Head of caudate nucleus (tissue), 42 donors: Measurements from ENCODE around the gene TAP1.

ENCODE experiments used
- DNase-seq, 42 donors: peaks; one replicate each; pipeline versions ENCODE4 v3.0.0 to v3.0.0-alpha.2; 2020 to 2021; ENCODE audit warnings: mixed read lengths in 7 of 42
- intact Hi-C: fragments of 100-400 bp; cut with DNase I; formaldehyde crosslinking; loops from one replicate; pipeline ENCODE4 v1.15.0; 2022

Gene TAP1

DNA sequence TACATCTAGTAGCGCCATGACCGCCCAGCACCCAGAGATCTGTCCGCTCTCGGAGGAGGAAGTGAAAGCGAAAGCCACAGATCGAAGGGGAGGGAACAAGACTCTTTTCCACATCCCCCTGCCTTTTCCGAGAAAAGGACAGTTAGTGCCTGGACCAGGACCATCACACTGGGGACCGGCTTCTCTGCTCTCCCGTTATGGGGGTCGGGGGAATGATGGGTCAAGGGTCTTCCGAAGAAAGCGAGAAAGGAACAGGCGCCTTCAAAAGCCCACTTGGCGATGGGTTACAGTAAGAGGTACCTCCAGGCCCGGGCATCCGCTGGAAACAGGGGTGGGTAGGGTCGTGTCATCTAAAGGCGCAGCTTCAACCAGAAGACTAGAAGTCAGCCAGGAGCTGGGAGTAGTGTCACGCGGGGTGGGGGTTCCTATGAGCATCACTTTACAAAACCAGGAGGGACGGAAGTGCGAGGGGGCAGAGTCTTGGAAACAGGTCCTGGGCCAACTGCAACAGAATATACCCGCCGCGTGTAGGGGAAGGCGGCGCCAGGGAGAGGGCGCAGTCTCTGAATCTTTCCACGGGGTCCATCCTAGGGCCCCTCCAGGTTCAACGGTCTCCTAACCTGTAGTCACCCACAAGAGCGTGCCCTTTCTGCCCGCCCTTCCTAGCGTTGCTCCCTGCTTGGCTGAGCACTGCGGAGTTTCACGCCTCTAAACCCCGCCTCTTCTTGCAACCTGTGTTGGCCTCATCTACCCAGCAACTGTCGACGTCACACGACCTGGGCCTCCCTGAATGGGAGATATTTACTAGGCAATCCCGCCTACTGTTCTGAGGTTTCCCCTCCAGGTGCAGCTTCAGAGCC lies 9.3 kb downstream of the TAP1 start, which contains the start of gene PSMB8:
Gene PSMB8 (minus strand): TSS at position 69 of the 860 bp plus-strand sequence. CDS start 51 bp downstream, at position 18.
- intact Hi-C loops = loop anchor here (1.0 kb wide), 1 partner anchor 9 kb away; the partner anchor contains the start of gene TAP1
- DNase-seq = peak; percentile 86 to 98 (median 95)

- DNase-seq = no peak
- intact Hi-C loops = no loop called here
Measured at GRCh38 chr6:32843331-32843978, 10.0 kb downstream of the TAP1 start.

- DNase-seq = no peak
- intact Hi-C loops = no loop called here
Measured at GRCh38 chr6:32842690-32843089, 10.8 kb downstream of the TAP1 start.

DNA sequence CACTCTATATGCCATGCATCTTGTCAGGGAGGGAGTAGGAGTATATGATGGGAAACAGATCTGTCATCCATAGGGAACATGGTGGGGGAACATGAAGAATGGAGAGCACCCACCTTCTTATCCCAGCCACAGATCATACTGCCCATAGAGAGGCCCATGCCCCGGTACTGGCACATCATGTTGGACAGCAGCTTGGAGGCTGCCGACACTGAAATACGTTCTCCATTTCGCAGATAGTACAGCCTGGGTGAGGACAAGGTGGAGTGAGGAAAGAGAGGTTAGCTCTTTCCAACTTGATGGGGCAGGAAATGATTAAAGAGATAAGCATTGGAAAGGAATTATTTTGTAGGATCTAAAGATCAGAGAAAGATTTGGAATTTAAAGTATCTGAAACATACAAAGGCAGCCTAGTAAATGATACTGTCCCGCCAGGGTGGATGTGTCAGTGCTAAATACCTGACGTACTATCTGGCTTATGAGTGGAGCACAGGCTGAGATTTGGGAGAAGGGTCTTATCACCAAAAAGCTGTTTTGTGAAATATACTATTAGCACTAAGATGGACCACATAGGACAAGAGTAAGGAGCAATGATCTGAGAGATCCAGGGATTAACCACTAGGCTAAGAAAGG lies 11.4 kb downstream of the TAP1 start:
- intact Hi-C loops = no loop called here
- no peak for DNase-seq

- intact Hi-C loops = no loop called here
- no peak for DNase-seq
Measured at GRCh38 chr6:32840604-32841246, 12.8 kb downstream of the TAP1 start.

DNA sequence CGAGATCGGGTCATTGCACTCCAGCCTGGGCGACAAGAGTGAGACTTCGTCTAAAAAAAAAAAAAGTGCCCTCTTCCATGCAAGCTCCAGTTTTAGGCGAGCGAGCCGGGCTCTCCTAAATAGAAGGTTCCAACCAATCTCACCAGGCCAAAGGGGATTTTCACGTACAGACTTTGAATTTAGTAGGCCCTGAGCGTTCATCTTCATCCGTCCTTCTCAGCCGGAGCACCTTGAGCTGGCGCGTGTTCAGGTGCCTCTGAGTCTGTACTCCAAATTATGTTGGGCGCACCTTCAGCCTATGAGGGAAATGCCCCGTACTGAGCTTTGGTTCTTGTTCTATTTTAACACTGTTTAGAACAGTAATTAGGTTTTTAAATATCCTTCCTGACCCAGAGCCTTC lies 14.1 kb downstream of the TAP1 start:
- DNase-seq = no peak
- intact Hi-C loops = no loop called here

GRCh38 chr6:32838114-32838958 lies 15.2 kb downstream of the TAP1 start, which contains the start of gene TAP2:
Gene TAP2 (minus strand): TSS chr6:32838739. CDS start chr6:32838233, 506 bp downstream.
- intact Hi-C loops = no loop called here
- peak; percentile 89 to 99 (median 97) for DNase-seq

GRCh38 chr6:32837651-32838113 lies 15.8 kb downstream of the TAP1 start:
- peak in 3 of 42 donors; percentile 4 to 20 (median 20) for DNase-seq
- intact Hi-C loops = no loop called here

DNA sequence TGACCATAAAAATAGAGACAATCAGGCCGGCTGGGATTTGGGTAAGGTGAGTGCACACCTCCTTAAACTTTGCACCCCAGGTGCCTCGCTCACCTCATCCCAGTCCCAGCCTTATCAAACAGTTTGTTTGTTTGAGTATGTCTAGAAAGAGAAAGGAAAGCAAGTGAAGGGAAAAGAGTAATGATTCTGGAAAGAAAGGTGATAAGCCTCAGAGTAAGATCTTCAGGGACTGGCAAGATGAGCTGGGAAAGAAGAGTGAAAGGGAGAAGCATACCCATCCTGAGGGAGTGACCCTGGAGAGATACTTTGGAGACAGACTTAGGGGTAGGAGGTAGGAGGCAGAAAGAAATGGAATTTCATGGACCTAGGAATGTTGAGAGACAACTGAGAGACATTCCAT lies 16.6 kb downstream of the TAP1 start:
- no peak for DNase-seq
- intact Hi-C loops = no loop called here

DNA sequence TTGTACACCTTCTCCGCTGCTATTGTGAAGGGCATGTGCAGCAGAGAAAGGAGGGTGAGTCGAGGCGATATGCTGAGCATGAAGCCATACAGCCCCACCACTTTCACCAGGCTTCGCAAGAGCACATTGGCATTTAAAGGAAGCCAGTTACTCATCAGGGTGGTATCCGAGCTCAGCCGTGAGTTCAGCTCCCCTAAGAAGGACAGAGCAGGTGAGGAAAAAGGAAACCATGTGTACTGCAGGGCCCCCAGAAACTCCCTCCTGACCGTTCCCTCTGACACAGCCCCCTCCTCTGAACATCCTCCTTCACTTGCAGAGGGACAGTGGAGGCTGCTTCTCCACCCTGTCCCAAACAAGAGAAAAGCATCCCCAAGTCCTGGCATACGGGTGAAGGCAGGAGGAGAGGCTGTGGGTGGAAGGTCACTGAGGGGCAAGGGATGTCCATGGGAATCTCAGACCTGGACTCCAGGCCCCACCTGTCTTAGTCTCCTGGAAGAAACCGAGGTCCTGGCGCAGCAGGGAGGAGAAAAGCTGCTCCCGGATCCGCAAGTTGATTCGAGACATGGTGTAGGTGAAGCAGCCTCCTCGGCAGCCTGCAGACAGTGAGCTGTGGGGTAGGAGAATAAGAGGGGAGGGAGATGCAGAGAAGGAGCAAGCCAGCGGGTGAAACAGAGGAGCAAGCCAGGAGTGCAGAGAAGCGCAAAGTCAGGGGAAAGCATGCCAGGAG lies 18.2 kb downstream of the TAP1 start:
- DNase-seq = no peak
- intact Hi-C loops = no loop called here

DNA sequence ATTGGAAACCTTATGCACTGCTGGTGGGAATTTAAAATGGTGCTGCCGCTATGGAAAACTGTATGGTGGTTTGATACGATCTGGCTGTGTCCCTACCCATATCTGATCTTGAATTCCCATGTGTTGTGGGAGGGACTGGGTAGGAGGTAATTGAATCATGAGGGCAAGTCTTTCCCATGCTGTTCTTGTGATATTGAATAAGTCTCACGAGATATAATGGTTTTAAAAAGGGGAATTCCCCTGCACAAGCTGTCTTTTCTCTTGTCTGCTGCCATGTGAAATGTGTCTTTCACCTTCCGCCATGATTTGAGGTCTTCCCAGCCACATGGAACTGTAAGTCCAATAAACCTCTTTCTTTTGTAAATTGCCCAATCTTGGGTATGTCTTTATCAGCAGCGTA lies 19.8 kb downstream of the TAP1 start:
- intact Hi-C loops = no loop called here
- no peak for DNase-seq

GRCh38 chr6:32832535-32832934 lies 21.0 kb downstream of the TAP1 start:
- intact Hi-C loops = no loop called here
- DNase-seq = no peak

DNA sequence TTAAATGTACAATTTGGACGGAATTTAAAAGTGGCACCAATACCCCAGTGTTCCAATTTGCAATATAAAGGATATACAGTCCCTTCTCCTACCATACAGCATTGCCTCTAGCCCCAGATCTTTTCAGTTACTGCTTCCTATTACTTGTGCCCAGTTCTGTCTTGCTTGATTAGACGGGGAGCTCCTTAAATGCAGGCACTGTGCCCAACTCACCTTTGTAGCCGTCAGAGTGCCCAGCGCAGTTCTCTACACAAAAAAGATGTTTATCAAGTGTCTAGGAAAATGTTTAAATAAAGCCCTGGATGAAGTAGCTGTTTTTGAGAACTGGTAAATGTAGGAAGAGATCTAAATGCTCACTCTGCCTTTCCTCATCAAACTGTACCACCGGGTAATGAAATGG lies 22.6 kb downstream of the TAP1 start:
- DNase-seq = no peak
- intact Hi-C loops = no loop called here

GRCh38 chr6:32830017-32830416 lies 23.5 kb downstream of the TAP1 start:
- intact Hi-C loops = no loop called here
- DNase-seq = no peak

GRCh38 chr6:32829495-32829894 lies 24.0 kb downstream of the TAP1 start:
- intact Hi-C loops = no loop called here
- DNase-seq = no peak

DNA sequence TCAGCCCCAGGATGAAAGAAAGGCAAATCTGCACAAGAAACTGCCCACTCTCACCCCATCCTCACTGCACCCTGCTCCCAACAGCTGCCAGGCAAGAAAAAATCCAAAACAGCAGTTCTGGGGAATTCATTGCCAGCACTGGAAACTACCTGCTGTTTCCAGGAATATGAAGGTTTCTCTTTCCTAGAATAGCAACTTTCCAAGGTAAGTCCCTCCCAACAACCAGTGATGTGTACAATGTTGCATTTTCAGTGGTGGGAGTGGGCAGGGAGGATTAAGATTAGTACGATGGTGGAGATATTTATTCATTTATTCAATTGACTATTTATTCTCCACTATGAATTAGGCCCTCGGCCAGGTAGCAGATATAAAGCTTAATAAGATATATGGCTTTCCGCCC lies 26.5 kb downstream of the TAP1 start:
- DNase-seq = no peak
- intact Hi-C loops = no loop called here

- peak in 5 of 42 donors; percentile 23 to 50 (median 36) for DNase-seq
- intact Hi-C loops = no loop called here
Measured at GRCh38 chr6:32825966-32826365, 27.5 kb downstream of the TAP1 start.

DNA sequence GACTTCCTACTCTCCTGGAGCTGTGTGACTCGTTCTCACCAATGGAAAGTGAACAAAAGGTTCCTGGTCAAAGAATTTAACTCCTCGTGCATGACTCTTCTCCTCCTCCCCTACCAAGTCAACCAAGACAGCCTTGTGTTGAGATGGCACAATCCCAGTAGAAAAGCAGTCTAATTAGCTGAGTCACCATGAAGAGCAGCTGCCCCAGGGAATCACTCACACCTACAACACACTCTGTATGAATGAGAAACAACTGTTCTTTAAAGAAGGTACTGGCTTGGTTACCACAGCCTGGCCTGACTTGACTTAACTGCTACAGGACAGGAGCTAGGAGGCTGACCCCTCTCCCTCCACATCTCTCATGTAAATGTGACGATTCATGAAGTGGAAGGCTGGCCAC lies 33.8 kb downstream of the TAP1 start:
- intact Hi-C loops = no loop called here
- DNase-seq = no peak
